ENCODE results near the gene USP7. TPM values are rescaled to one million over a fixed set of nuclear protein-coding genes. Genes with fewer than 3 reads are reported as not detected.

The USP7 gene
- total RNA-seq, 2 experiments from 2014 or later: 259 to 268 TPM

- DNase-seq (peak in 2 of 14 experiments; percentile 14 to 46), ATAC-seq (ENCODE audit: poor library complexity) (no peak)
- no peak overlapping the region for H3K4me3 ChIP-seq (ENCODE audit: low read length)
- Mint-ChIP-seq H3K36me3 (ENCODE audit: low read depth) (peaks cover 74% of the 10 kb centered on the region), H3K27ac (peak overlapping the region; percentile 92), H3K27me3 (no peaks in the 10 kb centered on the region), H3K4me3 (no peak overlapping the region), H3K4me1 (ENCODE audit: low read depth) (peaks cover 16% of the 10 kb centered on the region), H3K9me3 (no peaks in the 10 kb centered on the region)
- TF ChIP-seq CTCF (IDR thresholded peaks at IDR 0.05): no peak
- no peaks in the 10 kb centered on the region for H3K27me3 ChIP-seq (ENCODE audit: control insufficient read depth in 1 of 2, insufficient read depth in 2 of 2, low read length in 2 of 2)
- peaks cover 61% of the 10 kb centered on the region for H3K36me3 ChIP-seq (ENCODE audit: insufficient read depth, low read length)
- H3K9me3 ChIP-seq (ENCODE audit: control insufficient read depth in 1 of 2, insufficient read depth in 1 of 2, low read length in 2 of 2): no peaks in the 10 kb centered on the region
- POLR2A ChIA-PET: no interaction called here
- H3K4me1 ChIP-seq (ENCODE audit: insufficient read depth, low read length): peaks cover 14% of the 10 kb centered on the region
- CTCF ChIA-PET: interaction anchor here (0.6 to 2.4 kb wide), 5 partner anchors 13 to 247 kb away, joined by 3 to 19 read pairs (median 3); no protein-coding TSS in a partner anchor
- H3K27ac ChIP-seq (ENCODE audit: low read depth in 1 of 2, low read length in 2 of 2): peak overlapping the region; percentile 17 to 50
- intact Hi-C loops (cut with DNase I, micrococcal nuclease): loop anchor here in 1 of 2 experiments (5.0 kb wide), 1 partner anchor 115 kb away; no protein-coding TSS in a partner anchor
Observed at GRCh38 chr16:8892101-8892575, 71.6 kb downstream of the USP7 start.

GRCh38 chr16:8890549-8890921 is 73.2 kb downstream of the USP7 start:
- no peak overlapping the region for H3K4me3 Mint-ChIP-seq
- ChIA-PET CTCF (interaction anchor here (1.2 to 2.4 kb wide), 3 partner anchors 11 to 118 kb away, joined by 3 to 19 read pairs (median 13); no protein-coding TSS in a partner anchor), POLR2A (no interaction called here)
- H3K27me3 Mint-ChIP-seq: peaks cover 5% of the 10 kb centered on the region
- H3K4me1 ChIP-seq (ENCODE audit: insufficient read depth, low read length): peaks cover 24% of the 10 kb centered on the region
- peaks cover 0 to 3% of the 10 kb centered on the region in 2 experiments for H3K9me3 ChIP-seq (ENCODE audit: control insufficient read depth in 1 of 2, insufficient read depth in 1 of 2, low read length in 2 of 2)
- no peak for DNase-seq
- no peak for ATAC-seq (ENCODE audit: poor library complexity)
- peak overlapping the region; percentile 92 for H3K27ac Mint-ChIP-seq
- no peaks in the 10 kb centered on the region for H3K27me3 ChIP-seq (ENCODE audit: control insufficient read depth in 1 of 2, insufficient read depth in 2 of 2, low read length in 2 of 2)
- no peaks in the 10 kb centered on the region for H3K9me3 Mint-ChIP-seq
- peaks cover 61% of the 10 kb centered on the region for H3K36me3 Mint-ChIP-seq (ENCODE audit: low read depth)
- H3K36me3 ChIP-seq (ENCODE audit: insufficient read depth, low read length): peaks cover 45% of the 10 kb centered on the region
- H3K4me3 ChIP-seq (ENCODE audit: low read length): no peak overlapping the region
- intact Hi-C loops (cut with DNase I, micrococcal nuclease): loop anchor here in 1 of 2 experiments (5.0 kb wide), 1 partner anchor 117 kb away; no protein-coding TSS in a partner anchor
- H3K27ac ChIP-seq (ENCODE audit: low read depth in 1 of 2, low read length in 2 of 2): no peak overlapping the region
- TF ChIP-seq CTCF (IDR thresholded peaks at IDR 0.05): no peak
- peaks cover 21% of the 10 kb centered on the region for H3K4me1 Mint-ChIP-seq (ENCODE audit: low read depth)

- DNase-seq (no peak), ATAC-seq (ENCODE audit: poor library complexity) (no peak)
- Histone ChIP-seq H3K36me3 (ENCODE audit: insufficient read depth, low read length) (peaks cover 40% of the 10 kb centered on the region), H3K27me3 (ENCODE audit: control insufficient read depth in 1 of 2, insufficient read depth in 2 of 2, low read length in 2 of 2) (no peaks in the 10 kb centered on the region), H3K9me3 (ENCODE audit: control insufficient read depth in 1 of 2, insufficient read depth in 1 of 2, low read length in 2 of 2) (peaks cover 0 to 5% of the 10 kb centered on the region in 2 experiments), H3K4me3 (ENCODE audit: low read length) (no peak overlapping the region), H3K27ac (ENCODE audit: low read depth in 1 of 2, low read length in 2 of 2) (no peak overlapping the region), H3K4me1 (ENCODE audit: insufficient read depth, low read length) (peaks cover 26% of the 10 kb centered on the region)
- Mint-ChIP-seq H3K9me3 (no peaks in the 10 kb centered on the region), H3K4me3 (no peak overlapping the region), H3K27ac (peak overlapping the region; percentile 92), H3K27me3 (peaks cover 9% of the 10 kb centered on the region), H3K36me3 (ENCODE audit: low read depth) (peaks cover 56% of the 10 kb centered on the region), H3K4me1 (ENCODE audit: low read depth) (peaks cover 25% of the 10 kb centered on the region)
- TF ChIP-seq CTCF (IDR thresholded peaks at IDR 0.05): no peak
- CTCF ChIA-PET: interaction anchor here (1.2 to 2.4 kb wide), 4 partner anchors 10 to 119 kb away, joined by 3 to 19 read pairs (median 9); no protein-coding TSS in a partner anchor
- intact Hi-C loops (cut with DNase I, micrococcal nuclease): loop anchor here in 1 of 2 experiments (5.0 kb wide), 1 partner anchor 117 kb away; no protein-coding TSS in a partner anchor
- POLR2A ChIA-PET: no interaction called here
Observed at GRCh38 chr16:8889893-8890548, 73.7 kb downstream of the USP7 start.

Data from CD4-positive, alpha-beta T cell (primary cell).